Measurements from ENCODE around the gene RPS6KB1.
"Not testable (repeated sequence)": the region's sequence is repeated elsewhere in the genome, so short reads cannot be mapped to it uniquely, and the experiment has no call there.

The RPS6KB1 gene

DNA sequence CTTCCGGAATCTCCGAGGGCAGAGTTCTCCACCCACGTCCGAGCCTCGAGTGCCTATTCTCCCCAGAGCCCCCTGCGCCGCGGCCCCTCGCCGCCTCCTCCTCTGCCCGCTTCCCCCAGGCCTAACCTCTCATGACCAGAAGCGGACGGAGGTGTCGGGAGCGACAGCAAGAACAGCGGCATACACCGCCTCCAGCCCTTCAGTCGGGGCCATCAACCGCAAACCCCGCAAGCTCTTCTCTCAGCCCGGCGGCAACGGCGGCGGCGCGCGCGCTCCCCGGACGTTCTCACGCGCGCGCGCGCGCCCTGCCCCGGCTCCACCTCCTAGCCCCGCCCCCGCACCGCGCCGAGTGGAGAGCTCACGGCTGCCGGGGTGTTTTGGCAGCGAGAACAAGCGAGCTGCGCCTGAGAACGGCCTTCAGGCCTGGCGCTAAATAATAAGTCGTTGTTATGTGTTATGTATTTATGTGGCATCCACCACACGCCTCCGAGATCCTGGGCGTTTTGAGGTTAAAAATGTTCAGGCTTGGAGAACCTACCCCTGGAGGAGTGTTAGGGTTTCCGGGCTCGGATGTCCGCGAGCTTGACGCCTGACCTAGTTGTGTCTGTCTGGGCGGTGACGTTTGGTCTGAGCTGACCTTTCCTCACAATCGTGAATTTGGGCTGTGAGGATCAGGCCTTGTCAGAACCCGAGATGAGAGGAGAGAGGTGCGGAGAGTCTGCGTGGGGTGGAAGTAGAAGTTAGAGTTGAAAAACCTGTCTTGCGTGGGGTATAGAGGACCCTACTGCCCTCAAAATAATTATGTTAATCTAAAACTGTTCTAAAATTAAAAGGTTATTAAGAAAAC lies 71.8 kb downstream of the RPS6KB1 start, which contains the start of gene RNFT1:
RNFT1 (minus strand) TSS at position 259 of the 847 bp plus-strand sequence; CDS start at position 182, 77 bp downstream.
- ChIA-PET POLR2A (interaction anchor here (0.6 to 0.8 kb wide), 3 partner anchors 15 to 75 kb away, joined by 3 to 7 read pairs (median 5); no protein-coding TSS in a partner anchor), CTCF (interaction anchor here (1.2 to 1.7 kb wide), 3 partner anchors 30 to 635 kb away, joined by 3 to 7 read pairs (median 3); no protein-coding TSS in a partner anchor)
- DNase-seq (ENCODE audit: extremely low spot score), result peak; percentile 92
- TF ChIP-seq CTCF (IDR thresholded peaks at IDR 0.05; ENCODE audit: control extremely low read depth, extremely low read depth, low read depth, missing control alignments), result no peak

DNA sequence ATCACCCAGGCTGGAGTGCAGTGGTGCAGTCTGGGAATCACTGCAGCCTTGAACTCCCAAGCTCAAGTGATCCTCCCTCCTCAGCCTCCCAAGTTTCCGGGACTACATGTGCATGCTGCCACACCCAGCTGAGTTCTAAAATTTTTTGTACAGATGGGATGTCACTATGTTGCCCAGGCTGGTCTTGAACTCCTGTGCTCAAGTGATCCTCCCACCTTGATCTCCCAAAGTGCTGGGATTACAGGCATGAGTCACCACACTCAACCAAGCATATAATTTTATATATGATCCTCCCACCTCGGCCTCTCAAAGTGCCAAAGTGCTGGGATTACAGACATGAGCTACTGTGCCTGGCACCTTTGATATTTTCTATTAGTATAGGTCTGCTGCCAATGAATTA lies 78.8 kb downstream of the RPS6KB1 start:
- POLR2A ChIA-PET; DNase-seq (ENCODE audit: extremely low spot score); CTCF ChIA-PET: not testable (repeated sequence)

GRCh38 chr17:59972778-59973177 lies 79.9 kb downstream of the RPS6KB1 start:
- DNase-seq (ENCODE audit: extremely low spot score), result no peak
- ChIA-PET CTCF (no interaction called here), POLR2A (no interaction called here)
- no peak for TF ChIP-seq CTCF (IDR thresholded peaks at IDR 0.05; ENCODE audit: control extremely low read depth, extremely low read depth, low read depth, missing control alignments)

DNA sequence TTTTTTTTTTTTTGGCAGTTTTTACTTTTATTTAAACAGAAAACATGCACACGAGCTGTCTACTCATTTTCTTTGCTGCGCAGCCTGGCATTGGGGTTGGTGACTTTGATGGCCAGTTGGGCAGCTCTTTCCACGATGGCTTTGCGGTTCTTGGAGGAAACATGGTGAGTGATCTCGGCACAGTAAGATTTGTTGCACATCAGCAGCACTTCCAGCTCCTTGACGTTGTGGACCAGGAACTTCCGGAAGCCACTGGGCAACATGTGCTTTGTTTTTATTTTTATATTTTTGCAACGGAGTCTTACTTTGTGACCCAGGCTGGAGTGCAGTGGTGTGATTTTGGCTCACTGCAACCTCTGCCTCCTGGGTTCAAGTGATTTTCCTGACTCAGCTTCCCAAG lies 80.6 kb downstream of the RPS6KB1 start:
- CTCF ChIA-PET, POLR2A ChIA-PET: not testable (repeated sequence)

DNA sequence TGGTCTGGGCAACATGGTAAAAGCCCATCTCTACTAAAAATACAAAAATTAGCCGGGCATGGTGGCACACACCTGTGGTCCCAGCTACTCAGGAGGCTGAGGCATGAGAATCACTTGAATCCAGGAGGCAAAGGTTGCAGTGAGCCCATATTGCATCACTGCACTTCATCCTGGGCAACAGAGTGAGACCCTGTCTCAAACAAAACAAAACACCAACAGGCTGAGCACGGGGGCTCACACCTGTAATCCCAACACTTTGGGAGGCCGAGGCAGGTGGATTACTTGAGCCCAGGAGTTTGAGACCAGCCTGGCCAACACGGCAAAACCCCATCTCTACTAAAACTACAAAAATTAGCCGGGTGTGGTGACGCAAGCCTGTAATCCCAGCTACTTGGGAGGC lies 82.2 kb downstream of the RPS6KB1 start:
- CTCF ChIA-PET; DNase-seq (ENCODE audit: extremely low spot score); POLR2A ChIA-PET: not testable (repeated sequence)

More for the DNA sequence above, 80.6 kb downstream of the RPS6KB1 start:
- not testable (repeated sequence) for DNase-seq (ENCODE audit: extremely low spot score)

DNA sequence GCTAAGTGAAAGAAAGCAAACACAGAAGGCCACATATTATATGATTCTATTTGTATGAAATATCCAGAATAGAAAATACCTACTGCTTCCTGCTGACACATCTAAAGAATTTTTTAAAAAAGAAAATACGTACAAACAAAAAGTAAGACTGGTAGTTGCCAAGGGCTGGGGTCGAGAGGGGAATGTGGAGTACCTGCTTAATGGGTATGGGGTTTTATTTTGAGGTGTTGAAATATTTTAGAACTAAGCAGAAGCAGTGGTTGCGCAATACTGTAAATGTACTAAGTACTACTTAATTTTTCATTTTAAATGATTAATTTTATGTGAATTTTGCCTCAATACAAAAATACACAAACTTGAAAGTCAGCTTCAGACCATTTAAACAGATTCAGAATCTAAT lies 103.7 kb downstream of the RPS6KB1 start:
- DNase-seq (ENCODE audit: extremely low spot score); POLR2A ChIA-PET; CTCF ChIA-PET: not testable (repeated sequence)

Measured in GM10248 (cell line).